Keratinocyte (primary cell): ENCODE results near the gene NELL2. TPM values are rescaled to one million over a fixed set of nuclear protein-coding genes. Genes with fewer than 3 reads are reported as not detected.

Experiments
- DNase-seq: peaks from one replicate; pipeline ENCODE4 v3.0.0-alpha.2; 2011; ENCODE audit warnings: low read depth, missing footprints, low spot score
- FAIRE-seq: peaks from 2 replicates; lab custom pipeline; 2011; peaks lifted over from hg19 to GRCh38; lab: Jason Lieb, UNC
- H2AFZ ChIP-seq: 2 replicates; pipeline ENCODE4 v1.6.0; 2012; ENCODE audit warnings: low read length, control low read depth, inconsistent platforms; ENCODE audit not compliant: control insufficient read depth
- H3K27ac ChIP-seq: 2 replicates; pipeline ENCODE4 v1.5.1; 2011; ENCODE audit warnings: low read length; ENCODE audit not compliant: control insufficient read depth, insufficient read depth
- H3K27me3 ChIP-seq: 3 replicates; pipeline ENCODE4 v1.6.0; 2011; ENCODE audit warnings: low read length; ENCODE audit not compliant: control insufficient read depth, insufficient read depth; ENCODE audit errors: extremely low read depth
- H3K36me3 ChIP-seq, 2 experiments: 2 replicates in 1 of 2; 3 replicates in 1 of 2; pipeline ENCODE4 v1.5.1; 2011; ENCODE audit warnings: low read length in 2 of 2, mild to moderate bottlenecking in 1 of 2; ENCODE audit not compliant: control insufficient read depth in 2 of 2, insufficient read depth in 2 of 2; ENCODE audit errors: extremely low read depth in 1 of 2
- H3K4me1 ChIP-seq: 3 replicates; pipeline ENCODE4 v1.5.1; 2011; ENCODE audit warnings: low read length; ENCODE audit not compliant: control insufficient read depth, insufficient read depth; ENCODE audit errors: extremely low read depth
- H3K4me2 ChIP-seq: 3 replicates; pipeline ENCODE4 v1.6.0; 2011; ENCODE audit warnings: low read depth, low read length; ENCODE audit not compliant: control insufficient read depth, insufficient read depth; ENCODE audit errors: extremely low read depth
- H3K4me3 ChIP-seq, 3 experiments: fragments of 200-600 bp in 1 of 3; sonication (generic) in 1 of 3; 2 replicates in 2 of 3; 3 replicates in 1 of 3; pipeline ENCODE4 v1.5.1; 2011 to 2016; ENCODE audit warnings: low read length in 3 of 3, mild to moderate bottlenecking in 3 of 3, control low read depth in 2 of 3, inconsistent platforms in 1 of 3, low read depth in 1 of 3, mixed read lengths in 1 of 3, mixed run types in 1 of 3, moderate library complexity in 1 of 3; ENCODE audit not compliant: control insufficient read depth in 2 of 3, insufficient read depth in 2 of 3; ENCODE audit errors: extremely low read depth in 1 of 3
- H3K79me2 ChIP-seq: 2 replicates; pipeline ENCODE4 v1.6.0; 2012; ENCODE audit warnings: low read length; ENCODE audit not compliant: control insufficient read depth, insufficient read depth
- H3K9ac ChIP-seq: 3 replicates; pipeline ENCODE4 v1.6.0; 2011; ENCODE audit warnings: low read length; ENCODE audit not compliant: control insufficient read depth, insufficient read depth; ENCODE audit errors: extremely low read depth
- H3K9me1 ChIP-seq: 3 replicates; pipeline ENCODE4 v1.6.0; 2011; ENCODE audit warnings: low read length; ENCODE audit not compliant: control insufficient read depth, insufficient read depth; ENCODE audit errors: extremely low read depth
- H3K9me3 ChIP-seq: 2 replicates; pipeline ENCODE4 v1.5.1; 2012; ENCODE audit warnings: low read depth, low read length; ENCODE audit not compliant: control insufficient read depth
- H4K20me1 ChIP-seq: 3 replicates; pipeline ENCODE4 v1.6.0; 2011; ENCODE audit warnings: low read length; ENCODE audit not compliant: control insufficient read depth, insufficient read depth; ENCODE audit errors: extremely low read depth
- EZH2 ChIP-seq: IDR thresholded peaks from one replicate; pipeline ENCODE4 v1.6.1; 2012; ENCODE audit warnings: inconsistent platforms, mild to moderate bottlenecking, low read length, moderate library complexity
- dilution Hi-C: fragments of 300-500 bp; cut with MboI; formaldehyde crosslinking; loops from one replicate; pipeline ENCODE4 v1.7.0; 2020; ENCODE audit warnings: low sequenced_read_pairs; ENCODE audit not compliant: extremely low pct_ligation_motif_present
- polyA plus RNA-seq, 5 experiments: library from polyadenylated mRNA; depleted of rRNA in 3 of 5; stranded (reverse) in 3 of 5; stranded (forward) in 1 of 5; unstranded in 1 of 5; fragments of >200 nt; gene quantifications; 1 replicate in 1 of 5; 2 replicates in 3 of 5; 3 replicates in 1 of 5; pipeline versions ENCODE4 v1.2.1 to v1.2.3, GENCODE V29; 2011 to 2012; ENCODE audit warnings: missing spikeins in 2 of 5, low read depth in 1 of 5, low replicate concordance in 1 of 5
- TF ChIP-seq, protein P1 (sequence below), 3 experiments: IDR thresholded peaks in 1 of 3; conservative IDR thresholded peaks in 1 of 3; optimal IDR thresholded peaks in 1 of 3; 2 replicates in 2 of 3; 3 replicates in 1 of 3; pipeline versions ENCODE3 to v1.5.1; 2011; ENCODE audit warnings: low read length in 3 of 3, mild to moderate bottlenecking in 3 of 3, moderate library complexity in 2 of 3, control low read depth in 1 of 3, inconsistent platforms in 1 of 3; ENCODE audit not compliant: insufficient read depth in 2 of 3; ENCODE audit errors: extremely low read depth in 1 of 3

Gene NELL2
- polyA plus RNA-seq, 1 donor (not counting 4 experiments of a cell fraction or from before 2014, with no cell fraction given) = 0.58 TPM

DNA sequence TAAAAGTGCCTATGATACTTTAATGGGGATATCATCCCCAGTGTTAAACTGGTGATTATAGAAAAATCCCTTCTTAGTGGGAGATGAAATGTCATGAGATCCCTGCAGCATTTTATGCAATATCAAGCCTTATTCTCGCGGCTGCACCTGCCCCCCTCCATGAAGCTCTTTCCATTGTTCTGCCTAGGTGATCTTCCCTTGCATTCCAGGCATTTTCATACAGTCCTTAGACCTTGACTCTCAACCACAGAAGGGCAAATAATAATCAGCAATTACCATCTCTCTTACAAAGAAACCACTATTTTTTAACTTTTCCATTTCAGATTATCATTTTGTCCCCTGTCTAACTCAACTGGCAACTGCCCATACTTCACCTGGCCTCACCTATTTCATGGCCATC, 352.3 kb downstream of the NELL2 start:
- no peak overlapping the region for H2AFZ ChIP-seq
- H3K36me3 ChIP-seq = no peaks in the 10 kb centered on the region
- no peaks in the 10 kb centered on the region for H3K79me2 ChIP-seq
- no peak overlapping the region for H3K27ac ChIP-seq
- no peak overlapping the region for H3K9ac ChIP-seq
- H3K4me2 ChIP-seq = no peak overlapping the region
- FAIRE-seq (no peak), DNase-seq (no peak)
- dilution Hi-C loops = no loop called here
- H3K4me1 ChIP-seq = no peaks in the 10 kb centered on the region
- no peaks in the 10 kb centered on the region for H4K20me1 ChIP-seq
- TF ChIP-seq, protein P1, sequence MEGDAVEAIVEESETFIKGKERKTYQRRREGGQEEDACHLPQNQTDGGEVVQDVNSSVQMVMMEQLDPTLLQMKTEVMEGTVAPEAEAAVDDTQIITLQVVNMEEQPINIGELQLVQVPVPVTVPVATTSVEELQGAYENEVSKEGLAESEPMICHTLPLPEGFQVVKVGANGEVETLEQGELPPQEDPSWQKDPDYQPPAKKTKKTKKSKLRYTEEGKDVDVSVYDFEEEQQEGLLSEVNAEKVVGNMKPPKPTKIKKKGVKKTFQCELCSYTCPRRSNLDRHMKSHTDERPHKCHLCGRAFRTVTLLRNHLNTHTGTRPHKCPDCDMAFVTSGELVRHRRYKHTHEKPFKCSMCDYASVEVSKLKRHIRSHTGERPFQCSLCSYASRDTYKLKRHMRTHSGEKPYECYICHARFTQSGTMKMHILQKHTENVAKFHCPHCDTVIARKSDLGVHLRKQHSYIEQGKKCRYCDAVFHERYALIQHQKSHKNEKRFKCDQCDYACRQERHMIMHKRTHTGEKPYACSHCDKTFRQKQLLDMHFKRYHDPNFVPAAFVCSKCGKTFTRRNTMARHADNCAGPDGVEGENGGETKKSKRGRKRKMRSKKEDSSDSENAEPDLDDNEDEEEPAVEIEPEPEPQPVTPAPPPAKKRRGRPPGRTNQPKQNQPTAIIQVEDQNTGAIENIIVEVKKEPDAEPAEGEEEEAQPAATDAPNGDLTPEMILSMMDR (optimal IDR thresholded peaks at IDR 0.05 in 1 of 3, IDR thresholded peaks at IDR 0.05 in 1 of 3, conservative IDR thresholded peaks at IDR 0.05 in 1 of 3; ENCODE audit: extremely low read depth in 1 of 3, insufficient read depth in 2 of 3, low read length in 3 of 3) = no peak
- TF ChIP-seq EZH2 = no peak
- no peaks in the 10 kb centered on the region for H3K9me3 ChIP-seq
- no peaks in the 10 kb centered on the region for H3K9me1 ChIP-seq
- H3K4me3 ChIP-seq = no peak overlapping the region
- no peaks in the 10 kb centered on the region for H3K27me3 ChIP-seq

GRCh38 chr12:44521702-44522101, 354.4 kb downstream of the NELL2 start:
- no peak for TF ChIP-seq EZH2
- TF ChIP-seq, protein P1 (optimal IDR thresholded peaks at IDR 0.05 in 1 of 3, IDR thresholded peaks at IDR 0.05 in 1 of 3, conservative IDR thresholded peaks at IDR 0.05 in 1 of 3; ENCODE audit: extremely low read depth in 1 of 3, insufficient read depth in 2 of 3, low read length in 3 of 3) = no peak
- H3K4me3 ChIP-seq = no peak overlapping the region
- no peak overlapping the region for H2AFZ ChIP-seq
- no peaks in the 10 kb centered on the region for H3K79me2 ChIP-seq
- FAIRE-seq = no peak
- H3K4me2 ChIP-seq = no peak overlapping the region
- H3K9me3 ChIP-seq = no peaks in the 10 kb centered on the region
- no peaks in the 10 kb centered on the region for H3K9me1 ChIP-seq
- dilution Hi-C loops = no loop called here
- H3K4me1 ChIP-seq = no peaks in the 10 kb centered on the region
- H3K27ac ChIP-seq = no peak overlapping the region
- no peaks in the 10 kb centered on the region for H3K36me3 ChIP-seq
- no peak overlapping the region for H3K9ac ChIP-seq
- no peaks in the 10 kb centered on the region for H4K20me1 ChIP-seq
- H3K27me3 ChIP-seq = no peaks in the 10 kb centered on the region
- no peak for DNase-seq
